Measurements from ENCODE around the gene ZNF746.

The ZNF746 gene

GRCh38 chr7:149509774-149510173, 12.2 kb upstream of the ZNF746 start:
- no peaks in the 10 kb centered on the region for H3K36me3 ChIP-seq (ENCODE audit: control insufficient read depth in 5 of 5, insufficient read depth in 5 of 5, low read length in 5 of 5)
- no peaks in the 10 kb centered on the region for H3K27me3 ChIP-seq (ENCODE audit: control insufficient read depth in 5 of 5, insufficient read depth in 4 of 5, low read length in 5 of 5)
- H3K4me3 ChIP-seq (ENCODE audit: low read depth in 1 of 5, low read length in 5 of 5): peak overlapping the region in 1 of 5 donors; percentile 2
- H3K9me3 ChIP-seq (ENCODE audit: control insufficient read depth in 5 of 5, low read length in 5 of 5): peaks cover 3 to 40% (median 30%) of the 10 kb centered on the region in 5 donors
- no peaks in the 10 kb centered on the region for H3K4me1 ChIP-seq (ENCODE audit: control insufficient read depth in 5 of 5, insufficient read depth in 5 of 5, low read length in 5 of 5)
- H3K27ac ChIP-seq (ENCODE audit: low read depth, low read length): no peak overlapping the region
- H3K9ac ChIP-seq (ENCODE audit: low read length in 5 of 5): no peak overlapping the region

- H3K4me3 ChIP-seq (ENCODE audit: low read depth in 1 of 5, low read length in 5 of 5): no peak overlapping the region
- H3K27ac ChIP-seq (ENCODE audit: low read depth, low read length): no peak overlapping the region
- H3K36me3 ChIP-seq (ENCODE audit: control insufficient read depth in 5 of 5, insufficient read depth in 5 of 5, low read length in 5 of 5): no peaks in the 10 kb centered on the region
- peaks cover 3 to 31% (median 22%) of the 10 kb centered on the region in 5 donors for H3K9me3 ChIP-seq (ENCODE audit: control insufficient read depth in 5 of 5, low read length in 5 of 5)
- no peaks in the 10 kb centered on the region for H3K27me3 ChIP-seq (ENCODE audit: control insufficient read depth in 5 of 5, insufficient read depth in 4 of 5, low read length in 5 of 5)
- no peaks in the 10 kb centered on the region for H3K4me1 ChIP-seq (ENCODE audit: control insufficient read depth in 5 of 5, insufficient read depth in 5 of 5, low read length in 5 of 5)
- no peak overlapping the region for H3K9ac ChIP-seq (ENCODE audit: low read length in 5 of 5)
Measured at GRCh38 chr7:149505551-149505950, 7.9 kb upstream of the ZNF746 start.

GRCh38 chr7:149501651-149502050, 4.0 kb upstream of the ZNF746 start:
- H3K9me3 ChIP-seq (ENCODE audit: control insufficient read depth in 5 of 5, low read length in 5 of 5): peaks cover 3 to 6% (median 5%) of the 10 kb centered on the region in 5 donors
- no peak overlapping the region for H3K9ac ChIP-seq (ENCODE audit: low read length in 5 of 5)
- H3K27me3 ChIP-seq (ENCODE audit: control insufficient read depth in 5 of 5, insufficient read depth in 4 of 5, low read length in 5 of 5): no peaks in the 10 kb centered on the region
- H3K27ac ChIP-seq (ENCODE audit: low read depth, low read length): no peak overlapping the region
- H3K4me3 ChIP-seq (ENCODE audit: low read depth in 1 of 5, low read length in 5 of 5): no peak overlapping the region
- no peaks in the 10 kb centered on the region for H3K36me3 ChIP-seq (ENCODE audit: control insufficient read depth in 5 of 5, insufficient read depth in 5 of 5, low read length in 5 of 5)
- peaks cover 0 to 7% (median 6%) of the 10 kb centered on the region in 5 donors for H3K4me1 ChIP-seq (ENCODE audit: control insufficient read depth in 5 of 5, insufficient read depth in 5 of 5, low read length in 5 of 5)

GRCh38 chr7:149500910-149501309, 3.3 kb upstream of the ZNF746 start:
- Histone ChIP-seq H3K4me1 (ENCODE audit: control insufficient read depth in 5 of 5, insufficient read depth in 5 of 5, low read length in 5 of 5) (peaks cover 1 to 15% (median 13%) of the 10 kb centered on the region in 5 donors), H3K36me3 (ENCODE audit: control insufficient read depth in 5 of 5, insufficient read depth in 5 of 5, low read length in 5 of 5) (no peaks in the 10 kb centered on the region), H3K27me3 (ENCODE audit: control insufficient read depth in 5 of 5, insufficient read depth in 4 of 5, low read length in 5 of 5) (no peaks in the 10 kb centered on the region), H3K9me3 (ENCODE audit: control insufficient read depth in 5 of 5, low read length in 5 of 5) (peaks cover 0 to under 1% (median 0%) of the 10 kb centered on the region in 5 donors), H3K9ac (ENCODE audit: low read length in 5 of 5) (no peak overlapping the region), H3K4me3 (ENCODE audit: low read depth in 1 of 5, low read length in 5 of 5) (no peak overlapping the region), H3K27ac (ENCODE audit: low read depth, low read length) (no peak overlapping the region)

- no peaks in the 10 kb centered on the region for H3K36me3 ChIP-seq (ENCODE audit: control insufficient read depth in 5 of 5, insufficient read depth in 5 of 5, low read length in 5 of 5)
- no peak overlapping the region for H3K27ac ChIP-seq (ENCODE audit: low read depth, low read length)
- H3K9me3 ChIP-seq (ENCODE audit: control insufficient read depth in 5 of 5, low read length in 5 of 5): no peaks in the 10 kb centered on the region
- H3K4me3 ChIP-seq (ENCODE audit: low read depth in 1 of 5, low read length in 5 of 5): no peak overlapping the region
- no peaks in the 10 kb centered on the region for H3K27me3 ChIP-seq (ENCODE audit: control insufficient read depth in 5 of 5, insufficient read depth in 4 of 5, low read length in 5 of 5)
- H3K4me1 ChIP-seq (ENCODE audit: control insufficient read depth in 5 of 5, insufficient read depth in 5 of 5, low read length in 5 of 5): peaks cover 2 to 22% (median 20%) of the 10 kb centered on the region in 5 donors
- no peak overlapping the region for H3K9ac ChIP-seq (ENCODE audit: low read length in 5 of 5)
Measured at GRCh38 chr7:149500201-149500600, 2.6 kb upstream of the ZNF746 start.

GRCh38 chr7:149498811-149499210, 1.2 kb upstream of the ZNF746 start:
- no peaks in the 10 kb centered on the region for H3K27me3 ChIP-seq (ENCODE audit: control insufficient read depth in 5 of 5, insufficient read depth in 4 of 5, low read length in 5 of 5)
- H3K9ac ChIP-seq (ENCODE audit: low read length in 5 of 5): no peak overlapping the region
- no peak overlapping the region for H3K4me3 ChIP-seq (ENCODE audit: low read depth in 1 of 5, low read length in 5 of 5)
- H3K36me3 ChIP-seq (ENCODE audit: control insufficient read depth in 5 of 5, insufficient read depth in 5 of 5, low read length in 5 of 5): peaks cover 0 to 6% (median 3%) of the 10 kb centered on the region in 5 donors
- H3K4me1 ChIP-seq (ENCODE audit: control insufficient read depth in 5 of 5, insufficient read depth in 5 of 5, low read length in 5 of 5): peaks cover 2 to 30% (median 27%) of the 10 kb centered on the region in 5 donors
- H3K27ac ChIP-seq (ENCODE audit: low read depth, low read length): no peak overlapping the region
- no peaks in the 10 kb centered on the region for H3K9me3 ChIP-seq (ENCODE audit: control insufficient read depth in 5 of 5, low read length in 5 of 5)

- H3K27ac ChIP-seq (ENCODE audit: low read depth, low read length): peak overlapping the region; percentile 70
- peaks cover 5 to 26% (median 23%) of the 10 kb centered on the region in 5 donors for H3K36me3 ChIP-seq (ENCODE audit: control insufficient read depth in 5 of 5, insufficient read depth in 5 of 5, low read length in 5 of 5)
- H3K4me3 ChIP-seq (ENCODE audit: low read depth in 1 of 5, low read length in 5 of 5): peak overlapping the region; percentile 71 to 84 (median 82)
- no peaks in the 10 kb centered on the region for H3K9me3 ChIP-seq (ENCODE audit: control insufficient read depth in 5 of 5, low read length in 5 of 5)
- peak overlapping the region; percentile 56 to 87 (median 83) for H3K9ac ChIP-seq (ENCODE audit: low read length in 5 of 5)
- H3K4me1 ChIP-seq (ENCODE audit: control insufficient read depth in 5 of 5, insufficient read depth in 5 of 5, low read length in 5 of 5): peaks cover 2 to 30% (median 27%) of the 10 kb centered on the region in 5 donors
- H3K27me3 ChIP-seq (ENCODE audit: control insufficient read depth in 5 of 5, insufficient read depth in 4 of 5, low read length in 5 of 5): no peaks in the 10 kb centered on the region
Measured at GRCh38 chr7:149496642-149497391, 792 bp downstream of the ZNF746 start.

- no peaks in the 10 kb centered on the region for H3K27me3 ChIP-seq (ENCODE audit: control insufficient read depth in 5 of 5, insufficient read depth in 4 of 5, low read length in 5 of 5)
- H3K9ac ChIP-seq (ENCODE audit: low read length in 5 of 5): peak overlapping the region in 4 of 5 donors; percentile 30 to 85 (median 65)
- peaks cover 2 to 30% (median 27%) of the 10 kb centered on the region in 5 donors for H3K4me1 ChIP-seq (ENCODE audit: control insufficient read depth in 5 of 5, insufficient read depth in 5 of 5, low read length in 5 of 5)
- H3K27ac ChIP-seq (ENCODE audit: low read depth, low read length): peak overlapping the region; percentile 70
- no peaks in the 10 kb centered on the region for H3K9me3 ChIP-seq (ENCODE audit: control insufficient read depth in 5 of 5, low read length in 5 of 5)
- peaks cover 6 to 34% (median 31%) of the 10 kb centered on the region in 5 donors for H3K36me3 ChIP-seq (ENCODE audit: control insufficient read depth in 5 of 5, insufficient read depth in 5 of 5, low read length in 5 of 5)
- peak overlapping the region; percentile 67 to 84 (median 75) for H3K4me3 ChIP-seq (ENCODE audit: low read depth in 1 of 5, low read length in 5 of 5)
Measured at GRCh38 chr7:149495785-149496641, 1.6 kb downstream of the ZNF746 start.

GRCh38 chr7:149494738-149495368, 2.8 kb downstream of the ZNF746 start:
- peak overlapping the region in 3 of 5 donors; percentile 40 to 85 (median 40) for H3K9ac ChIP-seq (ENCODE audit: low read length in 5 of 5)
- H3K9me3 ChIP-seq (ENCODE audit: control insufficient read depth in 5 of 5, low read length in 5 of 5): no peaks in the 10 kb centered on the region
- H3K27ac ChIP-seq (ENCODE audit: low read depth, low read length): peak overlapping the region; percentile 70

More at GRCh38 chr7:149494738-149495368, 2.8 kb downstream of the ZNF746 start:
- no peaks in the 10 kb centered on the region for H3K27me3 ChIP-seq (ENCODE audit: control insufficient read depth in 5 of 5, insufficient read depth in 4 of 5, low read length in 5 of 5)
- no peak overlapping the region for H3K4me3 ChIP-seq (ENCODE audit: low read depth in 1 of 5, low read length in 5 of 5)
- H3K36me3 ChIP-seq (ENCODE audit: control insufficient read depth in 5 of 5, insufficient read depth in 5 of 5, low read length in 5 of 5): peaks cover 6 to 45% (median 43%) of the 10 kb centered on the region in 5 donors
- H3K4me1 ChIP-seq (ENCODE audit: control insufficient read depth in 5 of 5, insufficient read depth in 5 of 5, low read length in 5 of 5): peaks cover 2 to 30% (median 27%) of the 10 kb centered on the region in 5 donors
